ENCODE data around the gene ACADM.
A peak's percentile ranks its signal among the peaks of the same experiment; 100 is the strongest.
"Not testable (repeated sequence)": the region's sequence is repeated elsewhere in the genome, so short reads cannot be mapped to it uniquely, and the experiment has no call there.

The ACADM gene

DNA sequence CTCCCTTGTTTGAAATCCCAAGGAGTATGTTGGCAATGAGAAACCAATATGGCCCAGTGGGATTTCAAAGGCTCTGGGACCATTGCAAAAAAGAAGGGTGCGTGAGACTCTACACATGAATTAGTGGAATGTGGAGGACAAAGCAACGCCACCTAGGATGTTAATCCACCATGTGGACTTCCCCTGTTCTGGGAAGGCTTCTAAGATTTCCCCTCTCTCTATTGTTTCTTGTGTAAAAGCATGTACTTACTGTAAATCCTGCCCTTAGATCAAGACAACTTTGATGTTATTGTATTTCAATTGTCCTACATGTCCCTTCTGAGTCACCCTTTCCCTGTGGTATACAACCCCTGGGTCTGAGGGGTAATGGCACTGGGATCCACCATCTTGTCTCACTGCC lies 4.7 kb upstream of the ACADM start:
- H3K4me3 ChIP-seq (ENCODE audit: low read length in 2 of 2) = no peak overlapping the region
- H3K36me3 ChIP-seq (ENCODE audit: control insufficient read depth in 2 of 2, insufficient read depth in 2 of 2, low read length in 2 of 2) = no peaks in the 10 kb centered on the region
- no peak overlapping the region for H3K9ac ChIP-seq (ENCODE audit: low read depth in 1 of 2, low read length in 2 of 2)
- H3K9me3 ChIP-seq (ENCODE audit: control insufficient read depth in 2 of 2, low read length in 2 of 2) = no peaks in the 10 kb centered on the region
- H3K27ac ChIP-seq (ENCODE audit: low read depth in 2 of 2, low read length in 2 of 2) = no peak overlapping the region
- no peaks in the 10 kb centered on the region for H3K27me3 ChIP-seq (ENCODE audit: control insufficient read depth in 2 of 2, insufficient read depth in 2 of 2, low read length in 2 of 2)
- H3K4me1 ChIP-seq (ENCODE audit: control insufficient read depth in 2 of 2, insufficient read depth in 2 of 2, low read length in 2 of 2) = peaks cover 0 to 5% of the 10 kb centered on the region in 2 donors

DNA sequence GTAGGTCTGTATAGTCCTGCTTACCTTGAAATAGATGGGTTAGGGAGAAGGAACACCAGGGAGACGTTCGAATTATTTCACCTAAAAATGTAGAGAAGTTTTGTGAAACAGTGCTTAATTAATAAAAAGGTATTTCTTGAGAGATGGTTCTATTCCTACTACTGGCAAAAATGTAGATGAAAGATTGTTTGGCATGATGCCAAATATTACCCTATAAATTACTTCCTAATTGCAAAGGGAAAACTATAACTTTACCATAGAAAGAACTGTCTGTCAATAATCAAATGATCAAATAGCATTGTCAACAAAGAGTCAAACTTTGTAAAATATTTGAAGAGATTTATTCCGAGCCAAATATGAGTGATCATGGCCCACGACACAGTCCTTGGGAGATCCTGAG lies 4.2 kb upstream of the ACADM start:
- Histone ChIP-seq H3K4me3 (ENCODE audit: low read length in 2 of 2) (no peak overlapping the region), H3K9ac (ENCODE audit: low read depth in 1 of 2, low read length in 2 of 2) (no peak overlapping the region), H3K4me1 (ENCODE audit: control insufficient read depth in 2 of 2, insufficient read depth in 2 of 2, low read length in 2 of 2) (peaks cover 0 to 6% of the 10 kb centered on the region in 2 donors), H3K36me3 (ENCODE audit: control insufficient read depth in 2 of 2, insufficient read depth in 2 of 2, low read length in 2 of 2) (no peaks in the 10 kb centered on the region), H3K27ac (ENCODE audit: low read depth in 2 of 2, low read length in 2 of 2) (no peak overlapping the region), H3K27me3 (ENCODE audit: control insufficient read depth in 2 of 2, insufficient read depth in 2 of 2, low read length in 2 of 2) (no peaks in the 10 kb centered on the region), H3K9me3 (ENCODE audit: control insufficient read depth in 2 of 2, low read length in 2 of 2) (no peaks in the 10 kb centered on the region)

DNA sequence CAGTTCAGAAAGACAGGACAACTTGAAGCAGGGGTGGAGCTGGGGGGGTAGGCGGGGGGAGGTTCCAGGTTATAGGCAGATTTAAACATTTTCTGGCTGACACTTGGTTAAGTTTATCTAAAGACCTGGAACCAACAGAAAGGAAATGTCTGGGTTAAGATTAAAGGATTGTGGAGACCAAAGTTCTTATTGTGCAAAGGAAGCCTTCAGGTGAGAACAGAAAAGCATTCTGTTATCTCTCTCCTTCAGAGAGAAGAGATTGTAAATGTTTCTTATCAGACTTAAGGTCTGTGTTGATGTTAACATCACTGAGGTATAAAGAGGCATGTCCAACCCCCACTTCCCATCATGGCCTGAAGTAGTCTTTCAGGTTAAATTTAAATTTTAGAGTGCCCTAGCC lies 3.7 kb upstream of the ACADM start:
- no peaks in the 10 kb centered on the region for H3K27me3 ChIP-seq (ENCODE audit: control insufficient read depth in 2 of 2, insufficient read depth in 2 of 2, low read length in 2 of 2)
- H3K9me3 ChIP-seq (ENCODE audit: control insufficient read depth in 2 of 2, low read length in 2 of 2) = no peaks in the 10 kb centered on the region
- no peak overlapping the region for H3K9ac ChIP-seq (ENCODE audit: low read depth in 1 of 2, low read length in 2 of 2)
- peaks cover 1 to 9% of the 10 kb centered on the region in 2 donors for H3K4me1 ChIP-seq (ENCODE audit: control insufficient read depth in 2 of 2, insufficient read depth in 2 of 2, low read length in 2 of 2)
- H3K27ac ChIP-seq (ENCODE audit: low read depth in 2 of 2, low read length in 2 of 2) = no peak overlapping the region
- H3K36me3 ChIP-seq (ENCODE audit: control insufficient read depth in 2 of 2, insufficient read depth in 2 of 2, low read length in 2 of 2) = no peaks in the 10 kb centered on the region
- no peak overlapping the region for H3K4me3 ChIP-seq (ENCODE audit: low read length in 2 of 2)

DNA sequence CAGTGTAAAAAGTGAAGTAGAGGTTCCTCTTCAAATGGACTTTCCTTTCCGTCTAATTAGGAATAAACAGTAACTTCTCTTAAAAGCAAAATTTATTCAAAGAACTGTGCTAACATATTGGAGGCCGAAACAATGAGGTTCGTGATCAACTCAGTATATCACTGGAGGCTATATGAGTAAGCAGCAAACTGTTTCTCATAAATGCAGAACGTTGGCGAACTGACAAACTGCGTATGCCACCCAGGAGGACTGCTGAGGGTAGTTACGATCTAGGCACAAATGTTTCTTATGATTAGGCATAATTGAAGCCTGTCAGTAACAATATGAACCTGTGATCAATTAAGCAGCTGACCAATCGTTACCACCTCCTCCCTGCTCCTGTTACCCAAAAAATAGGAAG lies 2.3 kb upstream of the ACADM start:
- H3K27ac ChIP-seq (ENCODE audit: low read depth in 2 of 2, low read length in 2 of 2); H3K36me3 ChIP-seq (ENCODE audit: control insufficient read depth in 2 of 2, insufficient read depth in 2 of 2, low read length in 2 of 2); H3K4me3 ChIP-seq (ENCODE audit: low read length in 2 of 2); H3K9me3 ChIP-seq (ENCODE audit: control insufficient read depth in 2 of 2, low read length in 2 of 2); H3K27me3 ChIP-seq (ENCODE audit: control insufficient read depth in 2 of 2, insufficient read depth in 2 of 2, low read length in 2 of 2); H3K9ac ChIP-seq (ENCODE audit: low read depth in 1 of 2, low read length in 2 of 2); H3K4me1 ChIP-seq (ENCODE audit: control insufficient read depth in 2 of 2, insufficient read depth in 2 of 2, low read length in 2 of 2): not testable (repeated sequence)

DNA sequence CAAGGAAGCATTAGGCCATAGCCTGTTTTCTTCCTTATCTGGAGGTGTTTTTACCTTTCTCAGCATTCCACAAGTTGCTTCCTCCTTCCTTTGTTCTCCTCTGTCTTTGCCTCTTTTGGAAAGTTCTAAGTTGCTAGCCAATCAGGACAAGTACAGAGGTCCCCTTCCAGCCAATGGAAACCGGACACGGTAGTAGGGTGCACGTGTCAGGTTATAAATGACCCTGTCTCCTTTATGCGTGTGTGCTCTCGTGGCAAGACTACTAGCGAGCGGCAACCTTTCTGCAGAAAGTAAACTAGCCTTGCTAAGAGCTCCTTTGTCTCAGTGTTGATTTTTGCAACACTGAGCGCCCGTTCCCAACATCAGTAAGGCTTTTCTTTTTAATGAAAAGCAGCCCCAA lies 1.5 kb upstream of the ACADM start:
- Histone ChIP-seq H3K9ac (ENCODE audit: low read depth in 1 of 2, low read length in 2 of 2) (no peak overlapping the region), H3K4me3 (ENCODE audit: low read length in 2 of 2) (no peak overlapping the region), H3K4me1 (ENCODE audit: control insufficient read depth in 2 of 2, insufficient read depth in 2 of 2, low read length in 2 of 2) (peaks cover 9 to 11% of the 10 kb centered on the region in 2 donors), H3K9me3 (ENCODE audit: control insufficient read depth in 2 of 2, low read length in 2 of 2) (no peaks in the 10 kb centered on the region), H3K27me3 (ENCODE audit: control insufficient read depth in 2 of 2, insufficient read depth in 2 of 2, low read length in 2 of 2) (no peaks in the 10 kb centered on the region), H3K36me3 (ENCODE audit: control insufficient read depth in 2 of 2, insufficient read depth in 2 of 2, low read length in 2 of 2) (no peaks in the 10 kb centered on the region), H3K27ac (ENCODE audit: low read depth in 2 of 2, low read length in 2 of 2) (no peak overlapping the region)

DNA sequence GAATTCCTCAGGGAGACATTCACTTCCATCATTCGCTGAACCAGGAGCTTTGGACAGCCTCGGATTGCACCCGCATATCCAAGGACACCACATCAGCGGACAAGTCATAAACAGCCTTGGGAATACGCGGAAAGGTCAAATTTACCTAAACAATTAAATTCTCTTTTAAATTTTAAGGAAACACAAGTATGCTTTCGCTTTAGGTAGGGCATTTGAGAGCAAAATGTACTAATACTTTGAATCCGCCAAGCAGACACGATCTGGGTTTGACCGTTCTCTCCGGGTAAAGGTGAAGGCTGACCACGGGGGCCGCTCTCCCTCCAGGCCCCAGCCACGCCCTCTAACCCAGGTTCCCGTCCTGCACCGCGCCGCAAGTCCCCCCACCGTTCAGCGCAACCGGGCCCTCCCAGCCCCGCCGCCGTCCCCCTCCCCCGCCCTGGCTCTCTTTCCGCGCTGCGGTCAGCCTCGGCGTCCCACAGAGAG lies 479 bp upstream of the ACADM start:
- Histone ChIP-seq H3K27me3 (ENCODE audit: control insufficient read depth in 2 of 2, insufficient read depth in 2 of 2, low read length in 2 of 2) (no peaks in the 10 kb centered on the region), H3K4me1 (ENCODE audit: control insufficient read depth in 2 of 2, insufficient read depth in 2 of 2, low read length in 2 of 2) (peaks cover 9 to 11% of the 10 kb centered on the region in 2 donors), H3K36me3 (ENCODE audit: control insufficient read depth in 2 of 2, insufficient read depth in 2 of 2, low read length in 2 of 2) (no peaks in the 10 kb centered on the region), H3K9ac (ENCODE audit: low read depth in 1 of 2, low read length in 2 of 2) (peak overlapping the region; percentile 91 to 94), H3K9me3 (ENCODE audit: control insufficient read depth in 2 of 2, low read length in 2 of 2) (no peaks in the 10 kb centered on the region), H3K4me3 (ENCODE audit: low read length in 2 of 2) (peak overlapping the region; percentile 92 to 93), H3K27ac (ENCODE audit: low read depth in 2 of 2, low read length in 2 of 2) (peak overlapping the region; percentile 89)

DNA sequence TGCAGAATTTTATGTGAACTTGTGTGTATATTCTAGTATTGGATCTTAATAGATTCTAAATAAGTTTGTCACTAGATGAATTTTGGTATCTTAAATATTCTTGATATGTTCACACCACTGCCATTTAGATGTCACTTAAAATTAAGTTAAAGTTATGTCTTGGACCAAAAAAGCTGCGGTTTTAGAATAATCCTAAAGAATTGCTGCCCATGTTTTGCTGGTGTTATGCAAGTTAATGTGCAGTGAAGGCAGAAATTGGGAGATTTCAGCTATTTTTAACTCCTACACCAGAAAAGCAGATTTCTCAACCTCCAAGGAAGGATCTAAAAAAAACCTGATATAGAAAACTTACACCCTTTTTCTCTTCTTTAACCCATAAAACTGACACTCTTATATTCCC lies 757 bp downstream of the ACADM start:
- H3K9me3 ChIP-seq (ENCODE audit: control insufficient read depth in 2 of 2, low read length in 2 of 2) = no peaks in the 10 kb centered on the region
- no peaks in the 10 kb centered on the region for H3K36me3 ChIP-seq (ENCODE audit: control insufficient read depth in 2 of 2, insufficient read depth in 2 of 2, low read length in 2 of 2)
- no peaks in the 10 kb centered on the region for H3K27me3 ChIP-seq (ENCODE audit: control insufficient read depth in 2 of 2, insufficient read depth in 2 of 2, low read length in 2 of 2)
- peak overlapping the region; percentile 91 to 94 for H3K9ac ChIP-seq (ENCODE audit: low read depth in 1 of 2, low read length in 2 of 2)
- peak overlapping the region; percentile 89 for H3K27ac ChIP-seq (ENCODE audit: low read depth in 2 of 2, low read length in 2 of 2)
- H3K4me1 ChIP-seq (ENCODE audit: control insufficient read depth in 2 of 2, insufficient read depth in 2 of 2, low read length in 2 of 2) = peaks cover 9 to 11% of the 10 kb centered on the region in 2 donors
- peak overlapping the region; percentile 92 to 93 for H3K4me3 ChIP-seq (ENCODE audit: low read length in 2 of 2)

DNA sequence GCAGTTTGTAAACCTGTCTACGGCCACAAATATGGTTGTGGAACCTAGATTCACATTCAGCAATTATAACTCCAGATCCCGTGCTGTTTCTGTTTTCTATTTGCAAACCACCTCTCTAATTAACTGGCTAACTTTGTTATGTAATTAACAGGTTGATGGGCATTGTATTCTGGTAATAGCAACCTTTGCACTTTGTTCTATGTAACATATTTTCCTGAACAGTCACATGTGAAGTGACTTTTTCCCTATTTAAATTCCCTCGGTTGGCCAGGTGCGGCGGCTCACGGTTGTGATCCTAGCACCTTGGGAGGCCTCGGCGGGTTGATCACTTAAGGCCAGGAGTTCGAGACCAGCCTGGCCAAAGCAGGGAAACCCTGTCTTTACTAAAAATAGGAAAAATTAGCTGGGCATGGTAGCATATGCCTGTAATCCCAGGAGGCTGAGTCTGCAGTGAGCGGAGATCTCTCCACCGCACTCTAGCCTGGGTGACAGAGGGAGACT lies 1.4 kb downstream of the ACADM start:
- peak overlapping the region; percentile 89 for H3K27ac ChIP-seq (ENCODE audit: low read depth in 2 of 2, low read length in 2 of 2)
- no peaks in the 10 kb centered on the region for H3K27me3 ChIP-seq (ENCODE audit: control insufficient read depth in 2 of 2, insufficient read depth in 2 of 2, low read length in 2 of 2)
- no peaks in the 10 kb centered on the region for H3K36me3 ChIP-seq (ENCODE audit: control insufficient read depth in 2 of 2, insufficient read depth in 2 of 2, low read length in 2 of 2)
- peak overlapping the region; percentile 92 to 93 for H3K4me3 ChIP-seq (ENCODE audit: low read length in 2 of 2)
- no peaks in the 10 kb centered on the region for H3K9me3 ChIP-seq (ENCODE audit: control insufficient read depth in 2 of 2, low read length in 2 of 2)
- peaks cover 9 to 11% of the 10 kb centered on the region in 2 donors for H3K4me1 ChIP-seq (ENCODE audit: control insufficient read depth in 2 of 2, insufficient read depth in 2 of 2, low read length in 2 of 2)
- peak overlapping the region; percentile 91 to 94 for H3K9ac ChIP-seq (ENCODE audit: low read depth in 1 of 2, low read length in 2 of 2)

DNA sequence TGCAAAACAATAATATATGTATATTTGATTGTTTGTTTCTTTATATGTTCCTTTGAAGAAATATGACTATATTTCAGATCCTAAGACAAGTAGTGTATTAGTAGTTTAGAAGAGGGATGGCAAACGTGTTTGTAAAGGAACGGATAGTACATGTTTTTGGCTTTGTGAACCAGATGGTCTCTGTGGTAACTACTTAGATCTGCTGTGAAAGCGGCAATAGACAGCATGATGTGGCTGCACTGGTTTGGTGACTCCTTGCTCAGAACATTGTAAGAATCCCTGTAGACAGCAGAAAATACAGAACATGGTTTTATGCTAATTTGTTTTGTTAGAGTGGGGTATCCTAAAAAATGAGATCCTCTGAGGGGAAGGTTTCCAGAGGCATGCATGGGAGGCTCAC lies 3.1 kb downstream of the ACADM start:
- Histone ChIP-seq H3K4me1 (ENCODE audit: control insufficient read depth in 2 of 2, insufficient read depth in 2 of 2, low read length in 2 of 2) (peaks cover 9 to 11% of the 10 kb centered on the region in 2 donors), H3K36me3 (ENCODE audit: control insufficient read depth in 2 of 2, insufficient read depth in 2 of 2, low read length in 2 of 2) (peaks cover 0 to under 1% of the 10 kb centered on the region in 2 donors), H3K9ac (ENCODE audit: low read depth in 1 of 2, low read length in 2 of 2) (no peak overlapping the region), H3K27me3 (ENCODE audit: control insufficient read depth in 2 of 2, insufficient read depth in 2 of 2, low read length in 2 of 2) (no peaks in the 10 kb centered on the region), H3K4me3 (ENCODE audit: low read length in 2 of 2) (no peak overlapping the region), H3K27ac (ENCODE audit: low read depth in 2 of 2, low read length in 2 of 2) (no peak overlapping the region), H3K9me3 (ENCODE audit: control insufficient read depth in 2 of 2, low read length in 2 of 2) (no peaks in the 10 kb centered on the region)

DNA sequence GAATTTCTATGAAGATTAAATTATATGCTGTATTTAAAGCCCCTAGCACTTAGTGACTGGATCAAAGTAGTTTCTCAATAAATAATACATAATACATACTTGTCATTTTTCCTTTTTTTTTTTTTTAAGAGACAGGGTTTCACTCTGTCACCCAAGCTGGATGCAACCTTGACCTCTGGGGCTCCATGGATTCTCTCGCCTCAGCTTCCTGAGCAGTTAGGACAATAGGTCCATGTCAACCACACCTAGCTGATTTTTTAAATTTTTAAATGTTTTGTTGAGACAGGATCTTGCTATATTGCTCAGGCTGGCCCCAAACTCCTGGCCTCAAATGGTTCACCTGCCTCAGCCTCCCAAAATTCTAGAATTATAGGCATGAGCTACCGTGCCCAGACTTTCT lies 5.9 kb downstream of the ACADM start:
- H3K27me3 ChIP-seq (ENCODE audit: control insufficient read depth in 2 of 2, insufficient read depth in 2 of 2, low read length in 2 of 2) = no peaks in the 10 kb centered on the region
- H3K9me3 ChIP-seq (ENCODE audit: control insufficient read depth in 2 of 2, low read length in 2 of 2) = no peaks in the 10 kb centered on the region

DNA sequence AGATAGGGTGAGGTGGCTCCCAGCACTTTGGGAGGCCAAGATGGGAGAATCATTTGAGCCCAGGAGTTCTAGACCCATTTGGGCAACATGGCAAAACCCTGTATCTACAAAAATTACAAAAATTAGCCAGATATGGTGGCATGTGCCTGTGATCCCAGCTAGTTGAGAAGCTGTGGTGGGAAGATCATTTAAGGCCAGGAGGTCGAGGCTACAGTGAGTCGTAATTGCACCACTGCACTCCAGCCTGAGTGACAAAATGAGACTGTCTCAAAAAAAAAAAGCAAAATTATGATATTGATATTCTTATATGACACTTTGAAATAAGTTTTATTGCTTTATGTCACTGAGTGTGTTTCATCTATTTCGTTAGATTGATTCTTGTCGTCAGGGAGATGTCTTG lies 7.4 kb downstream of the ACADM start:
- peaks cover 0 to 2% of the 10 kb centered on the region in 2 donors for H3K4me1 ChIP-seq (ENCODE audit: control insufficient read depth in 2 of 2, insufficient read depth in 2 of 2, low read length in 2 of 2)
- no peak overlapping the region for H3K4me3 ChIP-seq (ENCODE audit: low read length in 2 of 2)
- H3K27me3 ChIP-seq (ENCODE audit: control insufficient read depth in 2 of 2, insufficient read depth in 2 of 2, low read length in 2 of 2) = no peaks in the 10 kb centered on the region
- no peaks in the 10 kb centered on the region for H3K9me3 ChIP-seq (ENCODE audit: control insufficient read depth in 2 of 2, low read length in 2 of 2)
- no peak overlapping the region for H3K27ac ChIP-seq (ENCODE audit: low read depth in 2 of 2, low read length in 2 of 2)
- no peak overlapping the region for H3K9ac ChIP-seq (ENCODE audit: low read depth in 1 of 2, low read length in 2 of 2)
- H3K36me3 ChIP-seq (ENCODE audit: control insufficient read depth in 2 of 2, insufficient read depth in 2 of 2, low read length in 2 of 2) = peaks cover 16 to 18% of the 10 kb centered on the region in 2 donors

More for the DNA sequence above, 5.9 kb downstream of the ACADM start:
- no peak overlapping the region for H3K4me3 ChIP-seq (ENCODE audit: low read length in 2 of 2)
- H3K36me3 ChIP-seq (ENCODE audit: control insufficient read depth in 2 of 2, insufficient read depth in 2 of 2, low read length in 2 of 2) = peaks cover 16 to 17% of the 10 kb centered on the region in 2 donors
- H3K9ac ChIP-seq (ENCODE audit: low read depth in 1 of 2, low read length in 2 of 2) = no peak overlapping the region
- peaks cover 2 to 11% of the 10 kb centered on the region in 2 donors for H3K4me1 ChIP-seq (ENCODE audit: control insufficient read depth in 2 of 2, insufficient read depth in 2 of 2, low read length in 2 of 2)
- H3K27ac ChIP-seq (ENCODE audit: low read depth in 2 of 2, low read length in 2 of 2) = no peak overlapping the region

All from mucosa of rectum (tissue), 2 donors.